Sigmoid colon (tissue), 4 donors: ENCODE results near the gene UBE2D3.

ENCODE experiments used
- CTCF ChIP-seq, 4 experiments: fragments of 450-650 bp in 3 of 4; fragments of 200-600 bp in 1 of 4; IDR thresholded peaks; one replicate each; pipeline ENCODE4 v1.5.1; 2016 to 2019; ENCODE audit warnings: antibody characterized with exemption in 4 of 4, mild to moderate bottlenecking in 3 of 4, moderate library complexity in 2 of 4
- POLR2A ChIP-seq, 2 donors: fragments of 450-650 bp; IDR thresholded peaks; one replicate each; pipeline ENCODE4 v1.6.1; 2016; ENCODE audit warnings: antibody characterized with exemption in 2 of 2, mild to moderate bottlenecking in 2 of 2, moderate library complexity in 2 of 2
- POLR2AphosphoS5 ChIP-seq, 4 donors: sonication (generic); formaldehyde crosslinking; IDR thresholded peaks; one replicate each; pipeline ENCODE4 v1.6.1; 2017; ENCODE audit warnings: antibody characterized with exemption in 4 of 4

- TF ChIP-seq POLR2AphosphoS5 (IDR thresholded peaks at IDR 0.05) (no peak), CTCF (IDR thresholded peaks at IDR 0.05) (no peak), POLR2A (IDR thresholded peaks at IDR 0.05) (no peak)
Observed at GRCh38 chr4:102808009-102808408, 19.3 kb downstream of the UBE2D3 start.
